H1 (cell line): Measurements from ENCODE around the gene DTX4. TPM values are rescaled to one million over a fixed set of nuclear protein-coding genes. Genes with fewer than 3 reads are reported as not detected.

Experiments used
- CTCF ChIA-PET: fragments of 300-600 bp; sonication (Branson Sonifier 250); formaldehyde crosslinking; loops from one replicate; lab custom pipeline; 2021; ENCODE audit not compliant: partially characterized antibody; lab: Charles Lee
- POLR2A ChIA-PET: fragments of 300-600 bp; sonication (Branson Sonifier 250); formaldehyde crosslinking; loops from one replicate; lab custom pipeline; 2021; ENCODE audit warnings: inconsistent platforms; ENCODE audit not compliant: partially characterized antibody; lab: Charles Lee
- DNase-seq, 2 experiments: peaks; one replicate each; pipeline versions ENCODE4 v3.0.0 to v3.0.0-alpha.2; 2010 to 2022; ENCODE audit warnings: low spot score in 2 of 2, low read depth in 1 of 2, mixed read lengths in 1 of 2
- FAIRE-seq: peaks from 2 replicates; lab custom pipeline; 2011; peaks lifted over from hg19 to GRCh38; lab: Jason Lieb, UNC
- H2AFZ ChIP-seq: 2 replicates; pipeline ENCODE4 v1.8.1; 2012; ENCODE audit warnings: low read length, inconsistent platforms
- H2AK5ac ChIP-seq: 2 replicates; pipeline ENCODE4 v1.6.1; 2013; ENCODE audit warnings: low read depth, low read length
- H2BK120ac ChIP-seq: replicated peaks from 2 replicates; pipeline ENCODE3; 2013; ENCODE audit warnings: low read depth, low read length, inconsistent platforms
- H2BK12ac ChIP-seq: 2 replicates; pipeline ENCODE4 v1.6.1; 2013; ENCODE audit warnings: low read depth, low read length
- H2BK15ac ChIP-seq: 2 replicates; pipeline ENCODE4 v1.6.1; 2013; ENCODE audit warnings: low read length
- H2BK20ac ChIP-seq: 2 replicates; pipeline ENCODE4 v1.6.1; 2013; ENCODE audit warnings: low read length
- H2BK5ac ChIP-seq: 2 replicates; pipeline ENCODE4 v1.6.1; 2013; ENCODE audit warnings: low read depth, low read length
- H3K14ac ChIP-seq: 2 replicates; pipeline ENCODE4 v1.6.1; 2013; ENCODE audit warnings: inconsistent platforms; ENCODE audit not compliant: insufficient read length
- H3K18ac ChIP-seq: 2 replicates; pipeline ENCODE4 v1.6.1; 2013; ENCODE audit warnings: low read length; ENCODE audit errors: extremely low read depth
- H3K23ac ChIP-seq: 2 replicates; pipeline ENCODE4 v1.6.1; 2013; ENCODE audit warnings: inconsistent platforms; ENCODE audit not compliant: insufficient read length
- H3K23me2 ChIP-seq: 2 replicates; pipeline ENCODE4 v1.6.1; 2013; ENCODE audit warnings: low read depth, low read length
- H3K27ac ChIP-seq: 2 replicates; pipeline ENCODE4 v1.6.1; 2011; ENCODE audit warnings: low read depth, low read length, inconsistent platforms
- H3K27me3 ChIP-seq, 4 experiments: replicated peaks in 1 of 4; 1 replicate in 1 of 4; 2 replicates in 3 of 4; pipeline versions ENCODE4 v1.6.1 to v1.8.1; 2011 to 2013; ENCODE audit warnings: low read length in 3 of 4, mild to moderate bottlenecking in 3 of 4, inconsistent platforms in 2 of 4, mixed read lengths in 2 of 4, moderate library complexity in 1 of 4; ENCODE audit not compliant: control insufficient read depth in 3 of 4, insufficient read depth in 3 of 4; ENCODE audit errors: extremely low read depth in 1 of 4
- H3K36me3 ChIP-seq, 4 experiments: 2 replicates each; pipeline versions ENCODE4 v1.6.1 to v1.8.1; 2011 to 2013; ENCODE audit warnings: mild to moderate bottlenecking in 4 of 4, low read length in 3 of 4, moderate library complexity in 2 of 4, control low read depth in 1 of 4, inconsistent platforms in 1 of 4; ENCODE audit not compliant: insufficient read depth in 4 of 4, control insufficient read depth in 2 of 4
- H3K4ac ChIP-seq: replicated peaks from 2 replicates; pipeline ENCODE3; 2013; ENCODE audit warnings: low read length, low read depth, mixed read lengths, inconsistent platforms; ENCODE audit not compliant: insufficient read length
- H3K4me1 ChIP-seq, 4 experiments: replicated peaks in 1 of 4; 1 replicate in 1 of 4; 2 replicates in 3 of 4; pipeline versions ENCODE4 v1.6.1 to v1.8.1; 2011 to 2013; ENCODE audit warnings: low read length in 3 of 4, inconsistent platforms in 2 of 4, mixed read lengths in 1 of 4; ENCODE audit not compliant: insufficient read depth in 4 of 4, control insufficient read depth in 3 of 4
- H3K4me2 ChIP-seq, 2 experiments: 2 replicates each; pipeline versions ENCODE4 v1.6.1 to v1.8.1; 2011 to 2013; ENCODE audit warnings: low read depth in 2 of 2, low read length in 2 of 2, control low read depth in 1 of 2, inconsistent platforms in 1 of 2, mild to moderate bottlenecking in 1 of 2; ENCODE audit not compliant: insufficient read depth in 1 of 2
- H3K4me3 ChIP-seq, 4 experiments: fragments of 200-600, 300-600 bp in 1 of 4; sonication (generic), shearing (Covaris generic), sonication (Bioruptor Twin) in 1 of 4; 2 replicates each; pipeline versions ENCODE4 v1.5.1 to v1.8.1; 2011 to 2016; ENCODE audit warnings: low read length in 4 of 4, low read depth in 3 of 4, control low read depth in 2 of 4, inconsistent platforms in 2 of 4, mild to moderate bottlenecking in 2 of 4, mixed read lengths in 1 of 4, moderate library complexity in 1 of 4; ENCODE audit not compliant: insufficient read depth in 2 of 4; ENCODE audit errors: extremely low read depth in 1 of 4
- H3K56ac ChIP-seq: replicated peaks from 2 replicates; pipeline ENCODE3; 2013; ENCODE audit warnings: low read depth, mild to moderate bottlenecking, mixed read lengths, low read length, inconsistent platforms; ENCODE audit not compliant: insufficient read length
- H3K79me1 ChIP-seq: 2 replicates; pipeline ENCODE4 v1.6.1; 2013; ENCODE audit warnings: low read depth, low read length, control low read depth
- H3K79me2 ChIP-seq, 2 experiments: 2 replicates each; pipeline versions ENCODE4 v1.6.1 to v1.8.1; 2012 to 2013; ENCODE audit warnings: low read length in 2 of 2, mild to moderate bottlenecking in 2 of 2, inconsistent platforms in 1 of 2; ENCODE audit not compliant: insufficient read depth in 2 of 2, control insufficient read depth in 1 of 2
- H3K9ac ChIP-seq, 4 experiments: replicated peaks in 1 of 4; 1 replicate in 1 of 4; 2 replicates in 3 of 4; pipeline versions ENCODE4 v1.6.1 to v1.8.1; 2011 to 2013; ENCODE audit warnings: low read depth in 3 of 4, low read length in 3 of 4, control low read depth in 2 of 4, mild to moderate bottlenecking in 2 of 4, moderate library complexity in 2 of 4, inconsistent platforms in 1 of 4; ENCODE audit errors: extremely low read depth in 1 of 4
- H3K9me3 ChIP-seq, 2 experiments: 2 replicates each; pipeline versions ENCODE4 v1.6.1 to v1.8.1; 2012 to 2013; ENCODE audit warnings: mild to moderate bottlenecking in 2 of 2, moderate library complexity in 2 of 2, control low read depth in 1 of 2, inconsistent platforms in 1 of 2, low read depth in 1 of 2, low read length in 1 of 2, mixed read lengths in 1 of 2; ENCODE audit not compliant: insufficient read depth in 2 of 2
- H4K20me1 ChIP-seq, 2 experiments: replicated peaks in 1 of 2; 2 replicates each; pipeline versions ENCODE3 to v1.8.1; 2011 to 2013; ENCODE audit warnings: inconsistent platforms in 2 of 2, low read length in 2 of 2, mild to moderate bottlenecking in 1 of 2; ENCODE audit not compliant: insufficient read depth in 2 of 2, control insufficient read depth in 1 of 2
- H4K5ac ChIP-seq: 2 replicates; pipeline ENCODE4 v1.6.1; 2013; ENCODE audit warnings: low read length, low read depth, mixed read lengths, inconsistent platforms; ENCODE audit not compliant: insufficient read length
- H4K8ac ChIP-seq: 2 replicates; pipeline ENCODE4 v1.8.0; 2013; ENCODE audit warnings: mild to moderate bottlenecking, moderate library complexity, low read length, inconsistent platforms; ENCODE audit not compliant: insufficient read depth; ENCODE audit errors: extremely low read depth
- H4K91ac ChIP-seq: replicated peaks from 2 replicates; pipeline ENCODE3; 2013; ENCODE audit warnings: low read length, mixed read lengths, inconsistent platforms; ENCODE audit not compliant: insufficient read length
- CEBPB ChIP-seq: IDR thresholded peaks from 2 replicates; pipeline ENCODE4 v1.6.1; 2012; ENCODE audit warnings: low read depth, low read length
- CREB1 ChIP-seq: IDR thresholded peaks from 2 replicates; pipeline ENCODE4 v1.6.1; 2012; ENCODE audit warnings: inconsistent platforms
- EGR1 ChIP-seq: IDR thresholded peaks from 2 replicates; pipeline ENCODE4 v1.6.1; 2011; ENCODE audit warnings: low read depth, low read length, borderline replicate concordance
- GABPA ChIP-seq: IDR thresholded peaks from 2 replicates; pipeline ENCODE4 v1.6.1; 2011; ENCODE audit warnings: mild to moderate bottlenecking, low read length, moderate library complexity, borderline replicate concordance; ENCODE audit not compliant: insufficient read depth
- GTF2F1 ChIP-seq: IDR thresholded peaks from 2 replicates; pipeline ENCODE4 v1.6.1; 2012; ENCODE audit warnings: low read depth, low read length, improper control_type of control experiment, borderline replicate concordance
- HDAC6 ChIP-seq: IDR thresholded peaks from one replicate; pipeline ENCODE4 v1.7.1; 2012; ENCODE audit warnings: low read depth, mild to moderate bottlenecking, inconsistent platforms, low read length, moderate library complexity
- JUND ChIP-seq: IDR thresholded peaks from 2 replicates; pipeline ENCODE4 v1.6.1; 2011; ENCODE audit warnings: mild to moderate bottlenecking, improper control_type of control experiment, low read length
- NRF1 ChIP-seq: IDR thresholded peaks from 2 replicates; pipeline ENCODE4 v1.6.1; 2011; ENCODE audit warnings: mild to moderate bottlenecking, low read depth, low read length, improper control_type of control experiment
- POLR2AphosphoS5 ChIP-seq: IDR thresholded peaks from 2 replicates; pipeline ENCODE4 v1.6.1; 2011; ENCODE audit warnings: low read depth, low read length
- TAF7 ChIP-seq: optimal IDR thresholded peaks from 2 replicates; pipeline ENCODE3; 2011; ENCODE audit warnings: low read depth, mild to moderate bottlenecking, inconsistent platforms, low read length, moderate library complexity, borderline replicate concordance
- WGBS, 2 experiments: shearing (Covaris generic) in 1 of 2; methylation state at CpG; one replicate each; pipeline versions ENCODE4 v1.1.6 to v1.1.7; 2013 to 2015; ENCODE audit warnings: low lambda C conversion rate in 2 of 2, mixed read lengths in 2 of 2, inconsistent platforms in 1 of 2, low coverage in 1 of 2, missing lambda C conversion rate in 1 of 2; ENCODE audit not compliant: insufficient replicate concordance in 2 of 2, insufficient coverage in 1 of 2, insufficient read length in 1 of 2; ENCODE audit errors: extremely low coverage in 1 of 2, missing lambda C conversion rate in 1 of 2; 5-methylcytosine and 5-hydroxymethylcytosine counted together
- polyA plus RNA-seq, 7 experiments: library from polyadenylated mRNA; depleted of rRNA in 3 of 7; stranded (reverse) in 5 of 7; unstranded in 2 of 7; fragments of >200 nt in 5 of 7; fragments of 200-250 nt in 2 of 7; gene quantifications; 1 replicate in 5 of 7; 2 replicates in 1 of 7; 4 replicates in 1 of 7; pipeline versions ENCODE4 v1.2.1 to v1.2.3, GENCODE V29; 2011 to 2013; ENCODE audit warnings: missing spikeins in 2 of 7, mixed read lengths in 2 of 7
- total RNA-seq: library from RNA; stranded (reverse); fragmentation: NEBNext Ultra II Directional; extraction: Animal tissue kit (Norgen Biotek cat#: 25700); gene quantifications from 2 replicates; pipeline ENCODE4 v1.2.1, GENCODE V29; 2021

Gene DTX4
- total and polyA plus RNA-seq, 2 of the 8 experiments (the other 6 are each of a cell fraction or from before 2014, with no cell fraction given): 5.1 to 18.8 TPM

GRCh38 chr11:59173964-59174663 lies 2.2 kb downstream of the DTX4 start:
- no peak overlapping the region for H2BK5ac ChIP-seq
- H2AK5ac ChIP-seq: no peak overlapping the region; the same call in 1 of the 2 replicates
- peak overlapping the region; percentile 48 to 95 (median 92) for H3K4me3 ChIP-seq
- H4K5ac ChIP-seq: no peak overlapping the region
- ChIA-PET POLR2A (interaction anchor here (0.6 to 5.5 kb wide), 6 partner anchors 10 to 546 kb away, joined by 3 to 79 read pairs (median 4); partner anchors contain the start of gene FAM111B), CTCF (interaction anchor here (0.6 to 9.6 kb wide), 8 partner anchors 10 to 1328 kb away, joined by 3 to 201 read pairs (median 4); no protein-coding TSS in a partner anchor)
- peak overlapping the region; percentile 98 to 99 for H3K4me2 ChIP-seq
- no peak overlapping the region for H2AFZ ChIP-seq
- H2BK20ac ChIP-seq: no peak overlapping the region
- peak overlapping the region; percentile 34; the same call in 1 of the 2 replicates for H2BK15ac ChIP-seq
- 3% methylated on average over 6 of the region's 7 CpGs; no CpG with 5 or more reads in 1 of the 2 experiments for WGBS, 2 experiments
- no peak overlapping the region for H3K23ac ChIP-seq
- no peak overlapping the region for H3K4ac ChIP-seq
- H3K18ac ChIP-seq: no peak overlapping the region
- no peak overlapping the region; the same call in 1 of the 2 replicates for H2BK12ac ChIP-seq
- H2BK120ac ChIP-seq: no peak overlapping the region
- no peak overlapping the region for H4K8ac ChIP-seq
- peak in 1 of 2 experiments; percentile 60 for DNase-seq
- H3K27ac ChIP-seq: no peak overlapping the region
- no peaks in the 10 kb centered on the region for H3K27me3 ChIP-seq
- H3K9me3 ChIP-seq: no peaks in the 10 kb centered on the region
- H3K23me2 ChIP-seq: peaks cover 18% of the 10 kb centered on the region
- no peaks in the 10 kb centered on the region for H3K79me1 ChIP-seq
- H3K36me3 ChIP-seq: no peaks in the 10 kb centered on the region
- peaks cover 2% of the 10 kb centered on the region in 2 experiments for H4K20me1 ChIP-seq
- peaks cover 0 to 14% of the 10 kb centered on the region in 2 experiments; a peak in 2 of 4 replicates for H3K79me2 ChIP-seq
- peak overlapping the region in 2 of 4 experiments; percentile 32 to 45; a peak in 3 of 7 replicates for H3K9ac ChIP-seq
- H4K91ac ChIP-seq: no peak overlapping the region
- H3K4me1 ChIP-seq: peaks cover 6 to 16% (median 9%) of the 10 kb centered on the region in 4 experiments; a peak in 6 of 7 replicates
- no peak overlapping the region for H3K56ac ChIP-seq
- peak; percentile 50 for FAIRE-seq
- H3K14ac ChIP-seq: no peak overlapping the region
- TF ChIP-seq HDAC6 (no peak), CEBPB (peak; percentile 100), POLR2AphosphoS5 (peak; percentile 51), EGR1 (peak; percentile 50; the same call in 1 of the 2 replicates), GTF2F1 (no peak), TAF7 (no peak), NRF1 (no peak), CREB1 (no peak), JUND (no peak), GABPA (no peak)
